ENCODE measurements around the gene ERN2. TPM values are rescaled to one million over a fixed set of nuclear protein-coding genes. Genes with fewer than 3 reads are reported as not detected.

ERN2 gene
- total RNA-seq, 2 experiments from 2014 or later = not detected

- Mint-ChIP-seq H3K36me3 (ENCODE audit: low read depth) (peaks cover 27% of the 10 kb centered on the region), H3K27me3 (ENCODE audit: low read depth) (no peaks in the 10 kb centered on the region), H3K9me3 (no peaks in the 10 kb centered on the region), H3K4me1 (ENCODE audit: low read depth) (peaks cover 33% of the 10 kb centered on the region), H3K27ac (peak within 1 kb of the TSS; percentile 97), H3K4me3 (peak within 1 kb of the TSS; percentile 100)
- CTCF ChIA-PET = no interaction called here
- peak; percentile 93 for DNase-seq
- intact Hi-C loops (cut with micrococcal nuclease) = loop anchor here (1.0 kb wide), 4 partner anchors 29 to 84 kb away; partner anchors contain the start of genes EARS2, NDUFAB1, PLK1 and UBFD1
Measured at GRCh38 chr16:23640931-23641765, 71.9 kb downstream of the ERN2 start, which contains the start of the genes DCTN5 and PALB2. Gene DCTN5 (plus strand): TSS chr16:23641466. CDS start chr16:23641543, 77 bp downstream. Gene PALB2 (minus strand): TSS chr16:23641310. CDS start chr16:23641157, 153 bp downstream.

GRCh38 chr16:23640615-23640930 lies 72.4 kb downstream of the ERN2 start:
- DNase-seq = no peak
- Mint-ChIP-seq H3K4me1 (ENCODE audit: low read depth) (peaks cover 27% of the 10 kb centered on the region), H3K36me3 (ENCODE audit: low read depth) (peaks cover 24% of the 10 kb centered on the region), H3K27me3 (ENCODE audit: low read depth) (no peaks in the 10 kb centered on the region), H3K4me3 (peak overlapping the region; percentile 100), H3K9me3 (no peaks in the 10 kb centered on the region), H3K27ac (peak overlapping the region; percentile 97)
- CTCF ChIA-PET = no interaction called here
- intact Hi-C loops (cut with micrococcal nuclease) = no loop called here

Other genes with a start within 250 kb of the ERN2 start
- 10 to 100 TPM; 53.0 to 62.7 TPM for gene GGA2, start 202.7 kb downstream of the ERN2 start, total RNA-seq
- 10 to 100 TPM; 23.7 to 25.1 TPM for gene EARS2, start 155.9 kb downstream of the ERN2 start, total RNA-seq
- 10 to 100 TPM; 52.3 to 54.6 TPM for gene UBFD1, start 155.5 kb downstream of the ERN2 start, total RNA-seq
- gene NDUFAB1, start 116.9 kb downstream of the ERN2 start, total RNA-seq = 100 to 1,000 TPM; 163 to 170 TPM
- 10 to 100 TPM; 17.8 to 18.1 TPM for gene PALB2, start 71.9 kb downstream of the ERN2 start, total RNA-seq
- 10 to 100 TPM; 57.5 to 60.7 TPM for gene DCTN5, start 71.8 kb downstream of the ERN2 start, total RNA-seq
- gene PLK1, start 34.3 kb downstream of the ERN2 start, total RNA-seq = 10 to 100 TPM; 91.8 to 98.0 TPM
- gene CHP2, start 41.8 kb upstream of the ERN2 start, total RNA-seq = not detected
- 10 to 100 TPM; 37.1 to 38.9 TPM for gene PRKCB, start 122.8 kb upstream of the ERN2 start, total RNA-seq